WERI-Rb-1 (cell line): ENCODE results near the gene NADK.
A peak's percentile ranks its signal among the peaks of the same experiment; 100 is the strongest.

Source experiments
- DNase-seq: peaks from one replicate; pipeline ENCODE4 v3.0.0-alpha.2; 2020
- H3K27ac ChIP-seq: fragments of 250-450 bp; sonication (Bioruptor Pico); 2 replicates; pipeline ENCODE4 v1.5.1; 2020; ENCODE audit warnings: mild to moderate bottlenecking, moderate library complexity
- H3K27me3 ChIP-seq: fragments of 250-450 bp; sonication (Bioruptor Pico); 2 replicates; pipeline ENCODE4 v1.5.1; 2021; ENCODE audit warnings: mild to moderate bottlenecking, low read depth, moderate library complexity; ENCODE audit not compliant: insufficient read depth, severe bottlenecking
- H3K36me3 ChIP-seq: fragments of 250-450 bp; sonication (Bioruptor Pico); 2 replicates; pipeline ENCODE4 v1.5.1; 2020; ENCODE audit warnings: mild to moderate bottlenecking, moderate library complexity
- H3K4me3 ChIP-seq: 2 replicates; pipeline ENCODE4 v1.5.1; 2011; ENCODE audit warnings: low read depth, mild to moderate bottlenecking, control low read depth, low read length
- H3K9me3 ChIP-seq: fragments of 250-450 bp; sonication (Bioruptor Pico); 2 replicates; pipeline ENCODE4 v1.5.1; 2021; ENCODE audit warnings: mild to moderate bottlenecking, moderate library complexity; ENCODE audit not compliant: severe bottlenecking
- TF ChIP-seq, protein P1 (sequence below): IDR thresholded peaks from 2 replicates; pipeline ENCODE4 v1.5.1; 2011; ENCODE audit warnings: low read depth, mild to moderate bottlenecking, control low read depth, inconsistent platforms, low read length

The NADK gene

DNA sequence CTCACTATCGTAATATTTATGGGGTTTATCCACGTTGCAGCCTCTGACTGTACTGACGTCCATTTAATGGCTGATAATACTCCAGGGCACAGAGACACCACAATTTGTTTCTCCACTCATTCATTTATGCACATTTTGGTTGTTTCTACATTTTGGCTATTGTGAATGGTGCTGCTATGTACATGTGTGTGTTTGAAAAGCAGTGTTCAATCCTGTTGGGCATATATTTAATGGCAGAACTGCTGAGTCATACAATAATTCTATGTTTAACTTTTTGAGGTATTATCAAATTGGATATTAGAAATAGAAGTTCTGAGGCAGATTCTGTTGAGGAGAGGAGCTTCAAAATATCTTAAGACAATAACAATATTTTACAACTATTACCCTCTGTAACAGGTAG, 39.0 kb upstream of the NADK start:
- Histone ChIP-seq H3K36me3 (peaks cover 54% of the 10 kb centered on the region), H3K27ac (no peak overlapping the region), H3K9me3 (no peaks in the 10 kb centered on the region), H3K4me3 (no peak overlapping the region), H3K27me3 (no peaks in the 10 kb centered on the region)
- no peak for DNase-seq
- TF ChIP-seq, protein P1, sequence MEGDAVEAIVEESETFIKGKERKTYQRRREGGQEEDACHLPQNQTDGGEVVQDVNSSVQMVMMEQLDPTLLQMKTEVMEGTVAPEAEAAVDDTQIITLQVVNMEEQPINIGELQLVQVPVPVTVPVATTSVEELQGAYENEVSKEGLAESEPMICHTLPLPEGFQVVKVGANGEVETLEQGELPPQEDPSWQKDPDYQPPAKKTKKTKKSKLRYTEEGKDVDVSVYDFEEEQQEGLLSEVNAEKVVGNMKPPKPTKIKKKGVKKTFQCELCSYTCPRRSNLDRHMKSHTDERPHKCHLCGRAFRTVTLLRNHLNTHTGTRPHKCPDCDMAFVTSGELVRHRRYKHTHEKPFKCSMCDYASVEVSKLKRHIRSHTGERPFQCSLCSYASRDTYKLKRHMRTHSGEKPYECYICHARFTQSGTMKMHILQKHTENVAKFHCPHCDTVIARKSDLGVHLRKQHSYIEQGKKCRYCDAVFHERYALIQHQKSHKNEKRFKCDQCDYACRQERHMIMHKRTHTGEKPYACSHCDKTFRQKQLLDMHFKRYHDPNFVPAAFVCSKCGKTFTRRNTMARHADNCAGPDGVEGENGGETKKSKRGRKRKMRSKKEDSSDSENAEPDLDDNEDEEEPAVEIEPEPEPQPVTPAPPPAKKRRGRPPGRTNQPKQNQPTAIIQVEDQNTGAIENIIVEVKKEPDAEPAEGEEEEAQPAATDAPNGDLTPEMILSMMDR: no peak

DNA sequence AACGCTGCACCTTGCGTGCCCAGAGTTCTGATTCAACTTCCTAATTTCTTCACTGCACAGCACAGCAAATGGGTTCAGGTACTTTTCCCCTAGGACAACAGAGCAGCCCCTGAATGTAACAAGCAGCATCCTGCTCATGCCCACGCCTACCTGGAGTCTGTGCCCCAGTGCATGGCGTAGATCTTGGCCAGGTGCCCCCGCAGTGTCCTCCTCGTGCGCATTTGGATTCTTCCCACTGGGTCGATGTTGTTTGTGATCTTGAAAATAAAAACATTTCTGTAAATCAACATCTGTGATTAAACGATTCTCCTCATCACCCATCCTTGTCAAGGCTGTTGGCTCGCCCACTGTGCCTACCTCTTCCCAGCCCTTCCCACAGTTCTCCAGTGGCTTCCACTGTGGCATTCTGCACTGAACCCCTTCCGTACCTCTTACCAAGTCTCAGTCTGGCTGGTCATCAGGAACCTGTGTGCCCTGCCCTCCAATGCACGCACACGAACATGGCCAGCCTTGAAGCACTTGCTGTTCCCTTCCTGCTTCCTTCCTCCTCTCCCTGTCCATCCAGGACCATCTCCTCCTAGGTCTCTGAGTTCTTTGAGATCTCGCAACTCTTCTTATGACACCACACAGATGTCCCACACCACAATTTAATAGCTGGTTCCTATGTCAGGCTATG, 37.5 kb upstream of the NADK start:
- TF ChIP-seq, protein P1: no peak
- Histone ChIP-seq H3K27me3 (no peaks in the 10 kb centered on the region), H3K36me3 (peaks cover 48% of the 10 kb centered on the region), H3K27ac (no peak overlapping the region), H3K4me3 (no peak overlapping the region), H3K9me3 (no peaks in the 10 kb centered on the region)
- no peak for DNase-seq

DNA sequence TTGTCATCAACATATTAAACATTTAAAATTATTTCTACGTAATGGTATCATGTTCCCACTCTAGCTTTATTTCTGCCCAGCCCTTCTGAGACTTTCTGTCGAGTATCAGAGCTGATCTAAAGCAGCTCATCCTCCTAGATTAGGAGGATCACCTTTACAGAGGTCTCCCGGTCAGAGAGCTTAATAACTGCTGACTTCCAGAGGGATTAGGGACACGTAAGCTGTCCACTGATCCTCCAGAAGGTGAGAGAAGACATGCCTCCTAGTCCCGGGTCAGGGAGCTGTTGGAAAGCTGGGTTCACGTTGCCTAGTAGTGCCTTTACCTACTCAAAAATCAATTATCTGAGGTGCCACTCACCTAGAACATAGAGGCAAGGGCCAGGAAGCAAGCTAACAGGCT, 31.2 kb upstream of the NADK start:
- Histone ChIP-seq H3K4me3 (no peak overlapping the region), H3K9me3 (no peaks in the 10 kb centered on the region), H3K27ac (no peak overlapping the region), H3K27me3 (no peaks in the 10 kb centered on the region), H3K36me3 (peaks cover 51% of the 10 kb centered on the region)
- peak; percentile 70 for DNase-seq
- TF ChIP-seq, protein P1: no peak

DNA sequence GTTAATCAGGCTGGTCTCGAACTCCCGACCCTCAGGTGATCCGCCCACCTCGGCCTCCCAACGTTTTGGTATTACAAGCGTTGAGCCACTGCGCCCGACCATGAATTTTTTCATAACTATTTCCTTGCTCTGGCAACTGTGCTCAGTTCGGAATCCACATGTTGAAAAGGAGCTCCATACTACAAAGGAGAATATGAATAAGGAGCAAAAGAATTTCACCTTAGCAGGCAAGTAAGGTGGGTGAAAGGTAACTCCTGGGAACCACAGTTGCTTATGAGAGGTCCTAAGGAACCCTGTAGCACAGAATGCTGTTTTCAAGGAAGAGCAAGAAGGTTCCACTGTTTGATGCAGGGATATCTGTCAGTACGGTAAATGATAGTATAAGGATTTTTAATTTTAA, 29.9 kb upstream of the NADK start:
- DNase-seq: no peak
- no peaks in the 10 kb centered on the region for H3K9me3 ChIP-seq
- H3K4me3 ChIP-seq: no peak overlapping the region
- H3K27me3 ChIP-seq: no peaks in the 10 kb centered on the region
- TF ChIP-seq, protein P1: no peak
- no peak overlapping the region for H3K27ac ChIP-seq
- H3K36me3 ChIP-seq: peaks cover 52% of the 10 kb centered on the region

DNA sequence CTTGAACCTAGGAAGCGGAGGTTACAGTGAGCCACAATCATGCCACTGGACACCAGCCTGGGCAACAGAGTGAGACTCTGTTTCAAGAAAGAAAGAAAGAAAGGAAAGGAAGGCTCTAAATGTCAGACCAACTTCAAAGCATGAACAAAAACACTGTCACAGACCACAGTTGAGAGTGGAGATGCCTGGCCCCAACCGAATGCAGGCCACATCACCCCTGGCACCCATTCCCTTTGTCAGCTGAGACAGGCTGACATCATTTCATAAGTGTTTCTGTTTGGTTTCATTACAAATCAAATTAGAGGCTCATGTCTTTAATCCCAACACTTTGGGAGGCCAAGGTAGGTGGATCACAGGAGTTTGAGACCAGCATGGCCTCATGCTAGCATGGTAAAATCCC, 28.6 kb upstream of the NADK start:
- no peak for DNase-seq
- peaks cover 60% of the 10 kb centered on the region for H3K36me3 ChIP-seq
- no peak overlapping the region for H3K27ac ChIP-seq

More for the DNA sequence above, 28.6 kb upstream of the NADK start:
- Histone ChIP-seq H3K9me3 (no peaks in the 10 kb centered on the region), H3K4me3 (no peak overlapping the region), H3K27me3 (no peaks in the 10 kb centered on the region)
- TF ChIP-seq, protein P1: no peak
